Measurements from ENCODE around the gene MVB12B. TPM values are rescaled to one million over a fixed set of nuclear protein-coding genes. Genes with fewer than 3 reads are reported as not detected.

The MVB12B gene
- total RNA-seq, 1 donor from 2014 or later: 20.2 TPM

DNA sequence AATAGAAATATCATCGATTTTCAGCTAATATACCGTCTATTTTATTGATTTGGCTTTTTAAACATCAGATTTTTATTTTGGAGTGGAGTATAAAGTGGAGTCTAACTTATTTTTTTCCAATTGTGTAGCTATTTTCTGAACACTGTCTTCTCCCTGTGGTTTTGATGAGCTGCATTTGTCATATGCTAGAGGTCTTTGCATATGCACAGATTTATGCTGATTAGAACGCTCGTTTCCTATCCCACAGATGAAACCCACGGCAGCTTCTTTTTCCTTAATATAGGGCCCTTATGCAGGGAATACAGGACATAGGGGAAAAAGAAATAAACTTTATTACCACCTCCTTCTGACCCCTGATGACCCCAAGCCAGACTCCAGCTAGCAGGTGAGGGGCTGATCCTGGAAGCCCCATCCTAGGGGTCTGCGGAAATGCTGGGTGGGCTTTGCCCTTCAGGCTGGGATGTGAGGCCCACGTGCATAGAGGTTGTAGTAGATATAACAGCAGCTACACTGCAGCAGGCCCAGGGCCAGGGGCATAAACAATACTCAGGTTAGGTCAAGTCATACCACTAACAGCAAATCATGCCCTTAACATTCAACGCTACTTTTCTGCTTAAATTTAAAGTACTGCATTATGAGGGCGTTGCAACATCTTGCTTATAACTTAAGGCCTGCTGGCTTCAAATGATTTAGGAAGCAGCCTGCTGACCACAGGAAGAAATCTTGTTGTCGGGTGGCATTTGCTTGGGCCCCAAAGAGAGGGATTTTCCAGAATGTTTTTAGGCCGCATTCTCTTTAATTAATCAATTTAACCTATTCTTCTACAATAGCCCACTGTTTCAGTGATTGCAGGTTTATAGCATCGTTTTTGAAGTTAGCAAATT is 28.5 kb downstream of the MVB12B start:
- Mint-ChIP-seq H3K4me1 (ENCODE audit: unreplicated experiment) (peaks cover 3% of the 10 kb centered on the region), H3K27me3 (ENCODE audit: unreplicated experiment) (no peaks in the 10 kb centered on the region), H3K27ac (ENCODE audit: unreplicated experiment) (no peak overlapping the region), H3K9me3 (ENCODE audit: unreplicated experiment) (peaks cover 29% of the 10 kb centered on the region), H3K36me3 (ENCODE audit: unreplicated experiment) (peaks cover 21% of the 10 kb centered on the region), H3K4me3 (ENCODE audit: unreplicated experiment) (no peak overlapping the region)
- TF ChIP-seq, protein P1, sequence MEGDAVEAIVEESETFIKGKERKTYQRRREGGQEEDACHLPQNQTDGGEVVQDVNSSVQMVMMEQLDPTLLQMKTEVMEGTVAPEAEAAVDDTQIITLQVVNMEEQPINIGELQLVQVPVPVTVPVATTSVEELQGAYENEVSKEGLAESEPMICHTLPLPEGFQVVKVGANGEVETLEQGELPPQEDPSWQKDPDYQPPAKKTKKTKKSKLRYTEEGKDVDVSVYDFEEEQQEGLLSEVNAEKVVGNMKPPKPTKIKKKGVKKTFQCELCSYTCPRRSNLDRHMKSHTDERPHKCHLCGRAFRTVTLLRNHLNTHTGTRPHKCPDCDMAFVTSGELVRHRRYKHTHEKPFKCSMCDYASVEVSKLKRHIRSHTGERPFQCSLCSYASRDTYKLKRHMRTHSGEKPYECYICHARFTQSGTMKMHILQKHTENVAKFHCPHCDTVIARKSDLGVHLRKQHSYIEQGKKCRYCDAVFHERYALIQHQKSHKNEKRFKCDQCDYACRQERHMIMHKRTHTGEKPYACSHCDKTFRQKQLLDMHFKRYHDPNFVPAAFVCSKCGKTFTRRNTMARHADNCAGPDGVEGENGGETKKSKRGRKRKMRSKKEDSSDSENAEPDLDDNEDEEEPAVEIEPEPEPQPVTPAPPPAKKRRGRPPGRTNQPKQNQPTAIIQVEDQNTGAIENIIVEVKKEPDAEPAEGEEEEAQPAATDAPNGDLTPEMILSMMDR (IDR thresholded peaks at IDR 0.05): no peak
- DNase-seq (ENCODE audit: extremely low spot score, unreplicated experiment): no peak

GRCh38 chr9:126357074-126357473 is 30.4 kb downstream of the MVB12B start:
- Mint-ChIP-seq H3K4me3 (ENCODE audit: unreplicated experiment) (no peak overlapping the region), H3K9me3 (ENCODE audit: unreplicated experiment) (peaks cover 36% of the 10 kb centered on the region), H3K27me3 (ENCODE audit: unreplicated experiment) (no peaks in the 10 kb centered on the region), H3K27ac (ENCODE audit: unreplicated experiment) (no peak overlapping the region), H3K4me1 (ENCODE audit: unreplicated experiment) (no peaks in the 10 kb centered on the region), H3K36me3 (ENCODE audit: unreplicated experiment) (peaks cover 24% of the 10 kb centered on the region)
- TF ChIP-seq, protein P1 (IDR thresholded peaks at IDR 0.05): no peak
- no peak for DNase-seq (ENCODE audit: extremely low spot score, unreplicated experiment)

- DNase-seq (ENCODE audit: extremely low spot score, unreplicated experiment): no peak
- H3K9me3 Mint-ChIP-seq (ENCODE audit: unreplicated experiment): peaks cover 52% of the 10 kb centered on the region
- H3K4me3 Mint-ChIP-seq (ENCODE audit: unreplicated experiment): no peak overlapping the region
- no peaks in the 10 kb centered on the region for H3K27me3 Mint-ChIP-seq (ENCODE audit: unreplicated experiment)
- no peaks in the 10 kb centered on the region for H3K4me1 Mint-ChIP-seq (ENCODE audit: unreplicated experiment)
- H3K36me3 Mint-ChIP-seq (ENCODE audit: unreplicated experiment): peaks cover 39% of the 10 kb centered on the region
- H3K27ac Mint-ChIP-seq (ENCODE audit: unreplicated experiment): no peak overlapping the region
- TF ChIP-seq, protein P1 (IDR thresholded peaks at IDR 0.05): no peak
Measured at GRCh38 chr9:126360073-126360472, 33.4 kb downstream of the MVB12B start.

GRCh38 chr9:126361810-126362238 is 35.2 kb downstream of the MVB12B start:
- H3K4me1 Mint-ChIP-seq (ENCODE audit: unreplicated experiment): peaks cover 3% of the 10 kb centered on the region
- H3K9me3 Mint-ChIP-seq (ENCODE audit: unreplicated experiment): peaks cover 52% of the 10 kb centered on the region
- no peaks in the 10 kb centered on the region for H3K27me3 Mint-ChIP-seq (ENCODE audit: unreplicated experiment)

DNA sequence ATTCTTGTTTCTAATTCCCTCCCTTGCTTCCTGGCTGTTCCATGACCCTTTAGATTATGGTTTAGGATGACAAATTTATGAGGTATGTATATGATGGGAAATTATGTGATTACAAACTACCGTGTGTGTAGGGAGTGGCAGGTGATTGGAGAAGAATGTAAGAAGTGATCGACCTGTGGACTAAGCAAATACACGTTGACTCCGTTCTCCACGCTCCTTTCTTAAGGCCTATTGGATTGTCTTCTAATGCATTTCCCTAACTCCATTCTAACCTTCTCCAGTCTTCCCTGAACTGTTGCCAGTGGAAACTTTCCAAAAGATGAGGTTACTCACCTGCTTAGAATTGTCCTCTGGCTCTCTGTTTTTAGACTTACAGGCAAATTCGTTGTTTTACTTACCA is 36.6 kb downstream of the MVB12B start:
- TF ChIP-seq, protein P1 (IDR thresholded peaks at IDR 0.05): no peak
- H3K36me3 Mint-ChIP-seq (ENCODE audit: unreplicated experiment): peaks cover 40% of the 10 kb centered on the region

More at GRCh38 chr9:126361810-126362238, 35.2 kb downstream of the MVB12B start:
- Mint-ChIP-seq H3K4me3 (ENCODE audit: unreplicated experiment) (no peak overlapping the region), H3K36me3 (ENCODE audit: unreplicated experiment) (peaks cover 42% of the 10 kb centered on the region), H3K27ac (ENCODE audit: unreplicated experiment) (no peak overlapping the region)
- TF ChIP-seq, protein P1 (IDR thresholded peaks at IDR 0.05): no peak
- DNase-seq (ENCODE audit: extremely low spot score, unreplicated experiment): no peak

More for the DNA sequence above, 36.6 kb downstream of the MVB12B start:
- peaks cover 3% of the 10 kb centered on the region for H3K4me1 Mint-ChIP-seq (ENCODE audit: unreplicated experiment)
- H3K27ac Mint-ChIP-seq (ENCODE audit: unreplicated experiment): no peak overlapping the region
- H3K4me3 Mint-ChIP-seq (ENCODE audit: unreplicated experiment): no peak overlapping the region
- no peak for DNase-seq (ENCODE audit: extremely low spot score, unreplicated experiment)
- H3K27me3 Mint-ChIP-seq (ENCODE audit: unreplicated experiment): no peaks in the 10 kb centered on the region
- peaks cover 40% of the 10 kb centered on the region for H3K9me3 Mint-ChIP-seq (ENCODE audit: unreplicated experiment)

All from osteocyte (in vitro differentiated cells).